IPS-NIHi7 (cell line): ENCODE results near the gene AGBL4.

Experiments
- DNase-seq: peaks from one replicate; pipeline ENCODE4 v3.0.0; 2012; ENCODE audit warnings: mixed read lengths; ENCODE audit errors: extremely low spot score

Gene AGBL4

GRCh38 chr1:48725341-48726046, 1298.3 kb downstream of the AGBL4 start:
- DNase-seq, result no peak

DNA sequence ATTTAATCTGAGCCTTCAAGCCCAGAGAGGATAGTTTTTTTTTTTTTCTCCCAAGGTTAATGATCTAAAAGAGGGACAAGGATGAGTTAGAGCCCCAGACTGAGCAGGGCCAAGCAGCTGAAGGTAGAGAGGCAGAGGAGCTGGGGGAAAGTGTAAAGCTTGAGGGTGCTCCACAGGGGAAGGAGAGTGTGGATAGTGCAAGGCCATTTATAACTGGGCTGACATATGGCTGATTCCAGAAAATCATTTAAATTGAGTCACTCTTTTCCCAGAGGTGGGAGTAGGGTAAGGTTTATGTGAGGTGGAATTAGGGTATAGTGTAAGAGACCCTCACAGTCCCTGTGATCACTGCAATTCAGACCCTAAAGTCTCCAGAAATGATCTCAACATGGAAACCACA, 1302.8 kb downstream of the AGBL4 start:
- DNase-seq, result no peak

GRCh38 chr1:48718705-48719104, 1305.0 kb downstream of the AGBL4 start:
- no peak for DNase-seq

DNA sequence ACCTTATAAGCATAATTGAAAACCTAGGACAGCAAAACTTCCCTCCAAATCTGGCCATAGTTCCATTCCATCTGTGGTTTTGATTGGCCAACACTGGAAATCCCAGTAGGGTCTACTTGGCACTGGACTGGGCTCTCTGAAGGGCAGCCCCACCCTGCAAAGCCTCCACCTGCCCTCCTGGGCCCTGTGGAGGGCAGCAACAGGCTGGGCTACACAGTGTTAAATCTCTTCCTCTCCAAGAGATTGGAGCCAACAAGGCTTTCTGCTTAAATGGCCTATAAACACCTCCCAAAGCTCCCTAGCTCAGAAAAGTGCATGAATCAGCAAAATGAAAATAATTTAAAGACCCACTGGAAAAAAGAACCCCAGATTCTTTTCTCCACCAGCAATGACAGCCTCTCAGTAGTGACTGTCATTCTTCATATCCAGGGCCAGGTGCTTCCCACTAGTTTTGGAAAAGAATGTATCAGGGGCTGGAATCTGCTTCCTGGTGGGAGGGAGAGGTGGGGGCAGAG, 1305.6 kb downstream of the AGBL4 start:
- DNase-seq, result peak; percentile 26

GRCh38 chr1:48717082-48717481, 1306.7 kb downstream of the AGBL4 start:
- DNase-seq, result no peak

DNA sequence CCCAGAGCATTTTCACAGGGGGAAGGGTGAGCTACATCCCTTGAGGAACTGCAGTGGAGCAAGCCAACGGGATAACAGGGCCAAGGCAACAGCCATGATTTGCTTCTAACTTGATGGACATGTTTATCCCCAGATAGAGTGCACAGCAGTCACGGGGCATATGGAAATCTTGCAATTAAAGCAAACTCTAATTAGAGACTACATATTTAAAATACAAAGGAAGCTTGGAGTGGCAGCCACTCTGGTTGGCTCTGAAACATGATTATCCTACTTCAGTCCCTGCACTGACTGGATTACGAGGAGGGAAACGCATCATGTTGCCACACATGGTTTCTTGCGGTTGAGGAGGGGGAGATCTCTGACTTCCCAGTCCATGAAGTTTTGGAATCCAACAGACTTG, 1307.8 kb downstream of the AGBL4 start:
- no peak for DNase-seq

GRCh38 chr1:48710915-48711314, 1312.8 kb downstream of the AGBL4 start:
- no peak for DNase-seq

GRCh38 chr1:48710318-48710717, 1313.4 kb downstream of the AGBL4 start:
- DNase-seq, result peak; percentile 46

DNA sequence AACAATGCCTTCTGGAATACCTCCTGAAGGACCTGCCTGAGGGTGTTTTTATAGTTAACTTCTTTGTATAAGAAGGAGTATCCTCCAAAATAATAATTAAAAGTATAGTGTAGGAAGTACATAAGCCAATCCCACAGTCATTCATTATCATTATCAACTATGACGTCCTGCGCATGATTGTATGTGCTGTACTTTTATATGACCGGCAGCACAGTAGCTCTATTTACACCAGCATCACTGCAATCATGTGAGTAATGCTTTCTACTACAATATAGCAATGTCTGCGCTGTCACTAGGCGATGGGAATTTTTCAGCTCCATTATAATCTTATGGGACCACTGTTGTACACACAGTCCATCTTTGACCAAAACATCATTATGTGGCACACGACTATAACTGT, 1319.0 kb downstream of the AGBL4 start:
- DNase-seq, result no peak

GRCh38 chr1:48701445-48701844, 1322.3 kb downstream of the AGBL4 start:
- DNase-seq, result no peak

- DNase-seq, result peak; percentile 74
These were observed 1326.6 kb downstream of the AGBL4 start for GRCh38 chr1:48697066-48697707.

- no peak for DNase-seq
These were observed 1328.6 kb downstream of the AGBL4 start for GRCh38 chr1:48695161-48695560.

DNA sequence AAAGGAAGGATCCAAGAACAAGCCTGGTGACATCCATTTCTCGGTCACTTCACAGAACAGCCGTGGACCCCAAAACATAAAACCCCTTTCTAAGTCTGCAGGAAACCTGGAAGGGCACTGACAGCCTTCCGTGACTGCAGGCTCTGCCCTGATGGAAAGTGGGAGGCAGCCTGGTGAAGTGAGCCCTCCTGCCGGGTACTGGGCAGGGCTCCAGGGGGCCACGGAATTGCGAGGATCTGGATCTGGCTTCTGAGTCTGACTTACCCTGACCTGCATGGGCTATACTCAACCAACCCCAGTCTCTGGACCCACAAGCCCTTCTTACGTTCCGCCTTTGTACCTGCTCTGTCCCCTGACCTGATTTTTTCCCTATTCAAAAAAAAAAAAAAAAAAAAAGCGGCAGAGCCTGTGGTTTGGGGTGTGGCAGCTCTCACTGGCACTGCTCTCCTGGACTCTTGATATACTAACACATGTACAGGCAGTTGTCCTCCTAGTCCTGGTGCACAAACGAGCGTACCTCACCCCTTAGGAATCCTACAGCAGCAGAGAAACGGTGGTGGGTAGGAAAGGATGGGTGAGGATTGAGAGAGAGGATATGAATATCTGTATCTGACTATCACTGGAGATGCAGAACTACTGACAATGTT, 1330.0 kb downstream of the AGBL4 start:
- no peak for DNase-seq

DNA sequence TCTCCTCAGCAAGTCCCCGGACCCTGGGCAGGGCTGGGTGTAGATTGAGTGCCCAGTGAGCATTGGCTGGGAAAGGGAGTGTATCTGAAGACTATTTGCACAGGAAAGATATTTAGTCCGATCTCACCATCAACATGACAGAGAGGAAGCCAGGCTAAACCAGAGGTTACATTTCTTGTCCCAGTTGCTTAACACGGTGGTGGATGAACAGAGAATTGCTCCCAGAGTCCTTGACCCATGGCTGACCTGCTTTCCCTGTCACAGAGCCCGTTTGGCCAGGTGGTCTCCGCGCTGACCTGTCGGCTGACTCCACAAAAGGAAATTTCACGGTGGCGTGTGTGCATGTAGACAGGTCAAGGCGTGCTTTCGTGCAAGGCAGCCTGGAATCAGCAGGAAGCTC, 1330.6 kb downstream of the AGBL4 start:
- DNase-seq, result no peak

DNA sequence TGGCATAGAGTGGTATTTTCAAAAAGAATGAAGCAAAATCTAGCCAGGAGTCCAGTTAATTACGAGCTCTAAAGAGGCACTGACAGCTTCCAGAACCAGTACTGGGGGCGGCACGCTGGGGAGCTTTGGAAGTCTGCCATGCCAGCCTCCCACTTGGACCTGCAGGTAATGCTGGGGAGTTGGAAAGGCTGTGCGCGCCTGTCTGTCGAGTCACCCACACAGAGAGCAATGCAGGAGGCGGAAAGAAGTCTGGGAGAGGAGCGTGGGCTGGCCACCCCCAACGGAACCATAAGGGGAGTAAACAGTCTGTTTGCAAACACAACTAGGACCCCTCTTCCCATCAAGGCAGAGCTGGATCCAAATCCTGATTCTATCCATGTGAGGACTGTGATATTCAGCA, 1331.5 kb downstream of the AGBL4 start:
- no peak for DNase-seq

DNA sequence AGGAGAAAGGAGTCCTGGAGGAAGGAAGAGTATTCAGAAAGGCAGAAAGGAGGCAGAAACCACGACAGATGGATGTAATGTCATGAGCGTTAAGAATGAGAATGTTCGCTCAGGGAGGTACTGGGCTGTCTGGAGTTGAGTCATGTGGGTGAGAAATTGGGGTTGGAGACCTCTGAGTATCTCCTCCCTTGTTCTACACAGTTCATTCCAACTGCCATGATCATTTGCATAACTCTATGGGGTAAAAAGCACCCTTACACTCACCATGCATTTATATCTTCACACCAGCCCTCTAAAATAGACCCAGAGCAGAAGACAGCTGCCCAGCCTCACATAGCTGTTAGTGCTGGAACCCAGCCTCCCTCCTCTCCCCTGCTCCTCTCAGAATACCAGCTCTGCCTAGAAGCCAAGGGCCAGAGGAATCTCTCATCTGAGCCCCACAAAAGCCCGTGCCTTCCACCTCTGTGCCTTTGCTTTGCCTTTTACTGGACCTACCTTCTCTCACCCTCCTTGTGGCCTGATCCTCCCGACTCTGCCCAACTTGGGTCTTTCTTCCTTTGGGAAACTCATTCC, 1332.2 kb downstream of the AGBL4 start:
- no peak for DNase-seq

DNA sequence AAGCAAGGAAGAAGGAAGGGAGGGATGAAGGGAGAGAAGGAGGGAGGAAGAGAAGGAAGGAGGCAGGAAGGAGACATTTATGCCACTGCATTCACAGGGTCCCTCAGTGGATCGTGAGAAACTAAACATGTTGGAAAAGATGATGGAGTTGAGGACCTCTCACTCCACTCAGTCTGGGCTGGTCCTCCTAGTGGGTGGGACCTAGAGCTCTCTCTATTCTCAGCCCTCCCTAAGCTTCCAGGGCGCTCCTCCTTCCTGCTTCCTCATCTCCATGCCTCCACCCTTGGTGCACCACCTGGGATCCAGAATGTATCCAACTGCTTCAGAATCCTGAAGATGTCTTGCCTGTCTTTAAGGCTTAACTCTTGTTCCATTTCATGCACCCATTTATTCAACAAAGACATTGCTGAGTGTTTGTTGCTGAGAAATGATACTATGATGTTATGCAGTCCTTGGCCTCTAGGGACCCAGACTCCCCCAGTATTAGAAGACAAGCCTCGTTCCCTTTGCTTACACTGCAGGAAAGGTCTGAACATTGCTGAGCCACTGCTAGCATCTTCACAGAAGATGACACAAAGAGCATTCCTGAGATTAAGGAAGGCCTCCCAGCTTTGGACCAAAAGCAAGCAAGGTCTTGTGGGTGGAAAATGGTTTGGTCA, 1335.5 kb downstream of the AGBL4 start:
- DNase-seq, result peak; percentile 55

DNA sequence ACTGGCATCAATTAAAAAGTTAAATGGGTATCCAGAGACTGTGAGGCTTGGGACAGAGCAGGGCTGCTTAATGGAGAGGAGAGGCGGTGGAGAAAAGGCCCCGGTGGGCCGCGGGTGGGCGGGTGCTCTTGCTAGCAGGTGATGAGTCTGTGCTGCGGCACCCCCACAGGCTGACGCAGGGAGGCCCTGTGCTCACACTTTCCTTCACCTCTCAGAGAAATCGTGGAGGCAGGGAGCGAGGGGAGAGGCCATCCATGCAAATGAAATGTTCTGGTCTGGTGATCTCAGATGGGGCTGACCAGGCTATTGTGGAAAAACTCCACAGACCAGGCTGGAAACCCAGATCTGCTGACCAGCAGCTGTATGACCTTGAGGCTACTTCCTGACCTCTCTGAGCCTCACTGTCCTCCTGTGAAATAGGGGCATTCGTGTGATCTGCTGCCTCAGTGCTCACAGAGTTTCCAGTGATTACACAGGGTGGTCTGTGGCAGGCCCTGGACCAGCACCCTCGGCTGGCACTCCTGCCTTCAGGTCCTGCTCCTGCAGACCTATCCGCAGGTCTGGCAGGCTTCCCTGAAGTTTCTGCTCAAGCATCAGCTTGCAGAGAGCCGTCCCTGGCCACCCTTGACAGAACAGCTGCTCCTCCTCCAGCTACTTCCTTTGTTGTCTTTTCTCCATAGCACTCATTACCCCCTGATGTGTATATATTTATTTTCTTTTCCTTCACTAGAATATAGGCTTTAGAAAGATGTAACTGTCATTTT, 1336.3 kb downstream of the AGBL4 start:
- DNase-seq, result no peak

DNA sequence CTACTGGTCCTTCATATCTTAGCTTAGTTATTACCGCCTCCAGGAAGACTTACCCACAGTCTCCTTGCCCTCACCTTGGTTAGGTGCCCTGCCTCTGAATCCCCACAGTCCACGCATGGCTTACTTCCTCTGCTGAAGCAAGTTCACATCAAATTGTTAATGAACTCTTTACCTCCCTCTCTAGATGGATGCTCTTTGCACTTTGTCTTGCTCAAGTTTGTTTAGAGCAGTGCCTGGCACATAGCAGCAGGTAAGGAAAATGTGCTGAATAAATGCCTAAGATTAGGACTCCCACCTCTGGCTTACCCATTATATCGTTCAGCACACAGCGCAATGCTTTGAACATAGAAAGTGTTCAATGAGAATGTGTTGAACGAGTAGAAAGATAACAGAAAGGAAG, 1337.6 kb downstream of the AGBL4 start:
- no peak for DNase-seq

- DNase-seq, result no peak
These were observed 1339.4 kb downstream of the AGBL4 start for GRCh38 chr1:48684381-48684780.

DNA sequence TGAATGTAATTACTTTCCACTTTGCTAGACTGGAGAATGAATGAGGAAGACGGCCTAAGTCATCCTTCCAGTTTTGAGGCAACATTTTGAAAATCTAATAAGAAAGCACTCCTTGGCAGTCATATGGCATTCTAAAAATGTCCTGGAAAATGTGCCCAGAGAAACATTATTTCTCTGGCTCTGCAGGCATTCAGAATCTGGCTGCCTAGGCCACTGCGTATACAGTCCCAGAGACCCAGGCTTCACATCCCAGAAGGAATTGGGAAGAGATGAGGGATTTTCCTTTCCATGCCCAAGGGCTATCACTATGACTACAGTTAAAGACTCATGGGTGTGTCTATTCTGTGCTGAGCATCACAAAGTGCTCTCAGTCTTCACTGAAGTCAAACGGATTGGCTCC, 1339.9 kb downstream of the AGBL4 start:
- DNase-seq, result no peak
